ENCODE results near the gene CCDC201.

Gene CCDC201, protein sequence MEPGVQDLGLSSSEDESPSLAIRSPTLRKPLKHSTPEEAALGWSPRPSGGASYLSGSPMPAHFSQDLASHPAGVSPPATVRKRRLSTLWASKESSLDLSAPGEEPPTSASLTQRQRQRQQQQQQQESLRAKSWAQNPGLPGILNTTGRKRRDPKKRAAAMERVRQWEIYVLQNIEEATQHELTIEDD

DNA sequence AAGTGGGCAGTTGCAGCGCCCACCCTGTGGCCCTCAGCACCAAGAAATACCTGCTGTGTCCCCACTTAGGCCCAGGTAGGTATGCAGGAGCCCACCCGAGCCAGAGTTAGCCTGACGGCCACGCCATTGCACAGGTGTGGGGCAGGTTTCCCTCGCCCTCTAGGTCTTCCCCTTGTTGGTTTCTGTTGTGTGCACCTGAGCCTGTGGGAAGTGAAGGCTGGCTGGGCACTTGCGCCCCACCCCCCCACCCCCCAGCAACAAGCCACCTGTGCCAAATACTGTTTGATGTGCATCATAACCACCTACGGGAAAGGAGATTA is at the start of gene CCDC201:
Gene CCDC201 (minus strand): TSS at position 48 of the 320 bp plus-strand sequence. CDS start 75 bp downstream, outside the sequence.
- no peak for DNase-seq

DNA sequence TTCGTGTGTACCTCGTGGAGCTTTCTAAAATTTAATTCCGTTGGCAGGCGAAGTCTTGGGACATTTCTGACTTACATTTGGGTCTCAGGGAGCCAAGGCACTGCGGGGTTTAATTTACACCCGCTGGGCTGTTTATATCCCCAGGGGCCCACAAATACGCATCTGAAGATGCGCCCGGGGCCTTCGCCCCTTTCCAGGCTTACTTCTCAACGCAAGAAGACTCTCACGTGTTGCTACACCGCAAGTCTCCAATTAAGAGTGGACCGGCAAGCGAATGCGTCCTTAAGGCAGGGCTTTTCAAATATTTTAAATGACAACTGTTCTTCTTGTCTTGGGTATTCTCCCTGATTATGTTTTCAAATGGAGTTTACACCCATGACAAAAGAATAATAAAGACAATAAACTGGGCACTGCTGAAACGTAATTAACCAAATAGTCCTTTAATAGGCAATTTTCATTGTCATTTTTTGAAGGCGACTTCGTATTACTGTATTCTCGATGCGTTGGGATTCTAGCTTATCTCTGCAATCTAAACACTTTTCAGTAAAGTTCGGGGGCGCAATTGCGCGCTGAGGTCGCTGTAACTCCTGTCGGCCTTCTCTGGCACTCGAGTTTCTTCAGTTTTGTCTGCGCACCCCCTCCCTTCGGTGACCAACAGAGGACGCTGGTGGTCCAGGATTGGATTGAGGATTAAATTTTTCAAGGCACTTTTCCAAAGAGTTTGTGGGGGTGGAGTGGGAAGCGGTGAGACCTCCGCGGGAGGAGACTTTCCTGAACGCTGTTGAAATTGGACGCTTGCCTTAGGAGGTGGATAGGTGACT is 49.0 kb upstream of the CCDC201 start:
- no peak for DNase-seq

DNA sequence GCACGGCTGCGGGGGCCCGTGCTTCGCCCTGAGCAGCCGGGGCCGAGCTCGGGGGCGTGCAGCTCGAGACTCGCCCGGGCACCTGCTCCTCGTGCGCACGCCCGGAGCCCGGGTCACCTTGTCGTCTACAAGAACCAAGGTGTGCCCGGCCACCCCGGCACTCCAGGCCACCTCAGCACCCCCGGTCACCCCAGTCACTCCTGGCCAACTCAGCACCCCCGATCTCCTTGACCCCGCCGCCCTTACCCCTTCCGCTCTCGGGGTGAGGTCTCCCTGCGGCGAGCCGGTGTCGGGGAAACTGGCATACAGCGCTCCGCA is 48.5 kb upstream of the CCDC201 start:
- no peak for DNase-seq

DNA sequence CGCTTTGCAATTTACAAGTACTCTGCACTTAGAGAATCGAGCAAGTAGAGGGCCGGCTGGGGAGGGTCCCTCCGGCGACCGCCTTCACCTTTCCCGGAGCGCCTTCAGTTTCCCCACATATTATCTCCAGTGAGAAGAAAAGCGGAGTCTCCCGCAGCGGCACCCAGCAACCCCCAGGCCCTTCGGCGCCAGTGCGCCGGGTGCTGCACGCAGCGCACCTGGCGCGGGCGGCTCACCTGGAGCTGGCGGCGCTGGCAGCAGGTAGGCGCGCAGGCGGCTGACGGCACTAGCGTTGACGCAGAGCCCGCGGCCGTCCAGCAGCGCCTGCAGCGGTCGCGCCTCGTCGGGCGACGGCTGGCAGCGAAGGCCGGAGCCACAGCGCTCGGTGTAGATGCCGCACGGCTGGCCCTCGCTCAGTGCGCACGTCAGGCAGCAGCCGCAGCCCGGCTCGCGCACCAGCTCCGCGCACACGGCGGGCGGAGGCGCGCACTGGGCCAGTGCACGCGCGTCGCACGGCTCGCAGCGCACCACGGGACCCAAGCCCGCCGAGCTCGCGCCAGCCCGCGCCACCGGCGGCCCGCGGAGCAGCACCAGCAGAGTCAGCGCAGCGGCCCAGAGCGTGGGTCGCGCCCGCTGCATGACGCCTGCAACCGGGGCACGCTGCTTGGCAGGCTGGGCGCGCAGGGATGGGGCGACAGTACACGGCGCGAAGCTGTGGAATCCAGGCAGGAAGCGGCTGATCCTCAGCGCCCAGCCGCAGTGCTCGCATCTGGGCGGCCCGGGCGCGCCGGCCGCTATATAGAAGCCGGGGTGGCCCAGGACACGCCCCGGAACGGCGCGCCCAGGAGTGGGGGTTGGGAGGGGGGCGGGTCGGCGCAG is 47.9 kb upstream of the CCDC201 start, which contains the start of gene IGFBP3:
Gene IGFBP3 (minus strand): TSS at position 771 of the 879 bp plus-strand sequence. CDS start 132 bp downstream, at position 639.
- no peak for DNase-seq

DNA sequence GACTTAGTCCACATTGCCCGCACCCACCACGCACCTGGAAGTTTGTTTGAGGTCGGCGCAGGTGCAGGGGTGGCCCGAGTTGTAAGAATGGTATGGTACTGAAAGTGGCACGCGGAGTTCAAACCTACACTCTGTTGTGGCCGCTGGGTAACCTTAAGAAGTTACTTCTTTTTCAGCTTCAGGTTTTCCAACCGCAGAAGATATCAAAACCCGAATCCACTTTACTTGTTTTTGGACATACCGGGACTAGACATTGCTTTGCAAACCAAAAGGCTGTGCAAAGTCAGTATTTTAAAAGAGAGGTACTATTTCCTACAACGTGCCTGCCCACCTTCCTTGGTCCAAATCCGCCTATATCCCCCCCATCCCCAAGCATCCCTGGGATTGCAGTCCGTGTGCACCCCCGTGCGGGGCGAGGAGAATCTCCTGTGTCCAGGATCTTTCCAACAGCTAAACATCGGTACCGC is 47.1 kb upstream of the CCDC201 start:
- no peak for DNase-seq

DNA sequence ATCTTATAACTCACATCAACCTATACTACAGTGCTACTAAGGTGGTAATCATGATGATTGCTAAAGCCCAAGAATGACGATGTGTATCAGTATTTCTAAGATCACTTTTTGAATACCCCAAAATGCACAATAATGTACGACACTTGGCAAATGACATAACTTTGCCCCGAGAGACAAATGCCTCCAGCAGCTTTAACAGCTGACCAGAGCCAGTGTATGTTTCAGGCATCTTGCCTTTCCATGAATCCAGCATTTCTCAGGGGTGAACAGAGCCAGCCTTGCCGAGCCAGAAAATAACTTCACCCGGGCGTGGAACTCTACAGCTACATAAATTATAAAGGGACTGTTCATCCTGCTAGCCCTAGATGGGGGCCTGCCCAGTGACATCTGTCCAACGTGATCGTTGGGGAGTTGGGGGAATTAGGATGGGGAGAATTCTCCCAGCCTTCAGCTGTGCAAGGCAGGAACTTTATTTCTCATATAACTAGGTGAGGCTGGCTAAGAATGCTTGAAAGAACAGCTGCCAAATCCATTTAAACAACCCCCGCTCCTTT is 46.4 kb upstream of the CCDC201 start:
- no peak for DNase-seq

DNA sequence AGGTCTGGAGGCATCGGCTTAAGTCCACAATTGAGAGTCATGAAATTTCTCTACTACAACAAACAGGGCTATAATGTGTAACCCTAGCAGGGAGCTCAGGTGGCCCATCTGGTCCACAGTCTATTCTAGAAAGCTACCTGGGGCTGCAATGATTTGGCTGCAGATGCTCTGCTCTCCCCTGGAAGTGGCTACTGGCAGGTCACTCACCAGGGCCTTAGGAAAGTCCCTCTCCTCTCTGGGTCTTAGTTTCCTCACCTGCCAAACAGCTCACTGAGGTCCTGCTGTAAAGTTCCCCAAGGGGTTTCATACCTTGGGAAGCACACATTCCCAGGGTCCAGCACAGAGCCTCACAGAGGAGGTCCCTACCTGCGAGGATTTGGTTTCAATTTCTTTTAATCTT is 45.7 kb upstream of the CCDC201 start:
- DNase-seq: no peak

DNA sequence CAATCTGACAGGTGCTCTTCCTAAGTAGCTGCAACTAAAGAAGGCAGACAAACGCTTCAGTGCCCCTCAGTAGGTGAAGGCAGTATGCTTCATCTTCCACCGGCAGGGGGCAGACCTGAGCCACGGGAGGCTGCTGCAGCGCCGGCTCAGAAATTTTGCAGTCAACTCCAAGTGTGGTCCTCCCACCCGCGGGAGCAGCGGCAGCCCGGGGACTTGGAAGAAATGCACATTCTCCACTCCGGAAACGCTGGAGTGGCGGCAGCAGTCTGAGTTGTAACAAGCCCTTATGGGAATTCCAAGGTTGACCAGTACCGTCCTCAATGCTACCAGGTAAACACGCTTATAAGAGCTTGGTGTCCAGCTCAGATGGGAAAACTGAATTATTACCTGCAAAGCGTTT is 44.8 kb upstream of the CCDC201 start:
- peak; percentile 35 to 41 for DNase-seq

DNA sequence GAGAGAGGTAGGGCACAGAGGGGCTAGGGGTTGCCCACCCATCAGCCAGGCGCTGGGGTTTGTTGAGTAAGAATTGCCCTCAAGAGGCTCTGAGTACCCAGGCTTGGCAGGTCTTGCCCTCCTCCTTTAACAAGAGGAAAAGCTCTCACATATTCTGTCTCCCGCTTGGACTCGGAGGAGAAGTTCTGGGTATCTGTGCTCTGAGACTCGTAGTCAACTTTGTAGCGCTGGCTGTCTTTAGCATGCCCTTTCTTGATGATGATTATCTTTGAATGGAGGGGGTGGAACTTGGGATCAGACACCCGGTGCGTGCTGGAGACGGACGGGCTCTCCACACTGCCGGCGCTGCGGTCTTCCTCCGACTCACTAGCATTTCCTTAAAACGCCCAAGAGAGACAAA is 44.2 kb upstream of the CCDC201 start:
- DNase-seq: no peak

DNA sequence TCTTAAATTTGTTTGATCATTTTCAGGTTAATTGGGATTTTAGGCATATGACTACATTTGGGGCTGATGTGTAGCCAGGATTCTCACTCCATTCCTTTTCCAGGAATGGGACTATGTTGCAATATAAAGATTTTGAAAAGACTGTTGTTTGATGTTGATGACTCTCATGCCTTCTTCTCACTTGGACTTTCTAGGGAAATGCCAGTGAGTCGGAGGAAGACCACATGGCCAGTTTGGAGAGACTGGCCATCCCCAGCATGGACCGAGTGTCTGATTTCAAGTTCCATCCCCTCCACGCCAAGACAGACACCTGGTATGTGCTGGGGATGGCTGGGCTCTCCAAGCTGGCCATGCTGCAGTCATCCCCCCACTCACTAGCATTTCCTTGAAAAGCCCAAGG is 42.7 kb upstream of the CCDC201 start:
- DNase-seq: no peak

DNA sequence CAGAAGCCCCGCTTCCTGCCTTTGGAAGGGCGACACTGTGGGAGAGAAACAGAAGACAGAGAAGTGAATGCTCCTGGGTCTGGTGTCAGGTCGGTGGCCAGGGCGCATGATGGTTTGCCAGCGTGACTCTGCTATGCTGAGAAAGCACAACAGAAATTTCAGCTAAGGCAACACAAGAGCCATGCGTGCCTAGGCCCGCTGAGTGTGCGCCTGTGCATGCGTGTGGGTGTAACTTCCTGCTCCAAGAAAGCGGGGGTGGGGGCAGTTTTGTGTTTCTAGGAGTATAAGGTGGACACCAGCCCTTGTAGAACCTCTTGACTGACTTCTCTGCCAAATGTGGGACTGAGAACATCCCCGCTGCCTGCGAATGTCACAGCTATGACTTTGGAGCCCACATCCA is 42.0 kb upstream of the CCDC201 start:
- no peak for DNase-seq

DNA sequence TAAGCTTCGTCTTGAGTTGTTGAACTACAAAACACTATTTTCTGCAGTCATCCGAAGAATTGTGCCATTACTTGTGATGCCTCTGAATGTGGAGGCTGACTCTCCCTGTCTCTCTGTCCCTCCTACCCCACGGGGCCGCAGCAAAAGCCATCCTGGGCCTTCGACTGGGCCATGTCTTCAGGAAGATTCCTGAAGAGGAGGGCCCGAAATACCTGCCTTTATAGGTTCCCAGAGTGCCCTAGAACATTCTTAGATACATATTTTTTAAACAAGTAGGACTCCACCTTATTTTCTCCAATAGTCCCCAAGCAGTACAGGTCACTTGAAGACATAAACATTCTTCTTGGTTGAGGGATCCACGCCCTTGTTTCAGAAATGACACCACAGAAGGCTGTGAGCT is 40.1 kb upstream of the CCDC201 start:
- DNase-seq: no peak

DNA sequence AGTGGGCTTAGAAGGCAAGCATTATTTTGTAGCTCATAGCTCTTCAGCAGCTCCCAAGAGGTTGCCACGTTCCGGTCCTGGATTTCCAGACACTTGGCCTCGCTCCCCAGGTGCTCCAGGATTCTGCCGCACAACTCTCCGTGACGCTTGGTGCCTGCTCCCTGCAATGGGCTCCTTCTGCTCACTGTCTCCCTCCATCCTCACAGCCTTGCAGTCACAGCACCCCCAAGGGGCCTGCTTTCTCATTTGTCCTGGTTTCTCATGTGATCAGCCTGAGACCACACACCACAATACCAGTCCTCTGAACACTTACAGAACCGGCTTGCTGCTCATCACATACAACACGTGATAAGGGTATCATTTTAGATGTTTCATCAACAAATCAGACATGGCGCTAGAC is 38.4 kb upstream of the CCDC201 start:
- no peak for DNase-seq

DNA sequence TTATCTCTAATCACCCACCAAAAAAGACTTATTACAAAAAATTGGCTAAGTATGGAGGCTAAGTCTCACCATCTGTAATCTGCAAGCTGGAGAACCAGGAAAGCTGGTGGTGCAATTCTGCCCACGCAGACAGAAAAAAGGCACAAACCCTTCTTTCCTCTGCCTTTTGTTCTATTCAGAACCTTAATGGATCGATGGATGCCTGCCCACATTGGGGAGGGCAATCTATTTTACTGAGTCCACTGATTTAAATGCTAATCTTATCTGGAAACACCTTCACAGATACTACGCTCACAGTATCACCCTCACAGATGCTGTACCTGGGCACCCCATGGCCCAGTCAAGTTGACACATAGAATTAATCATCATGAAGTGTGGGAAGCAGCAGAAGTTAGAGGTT is 38.0 kb upstream of the CCDC201 start:
- DNase-seq: no peak

DNA sequence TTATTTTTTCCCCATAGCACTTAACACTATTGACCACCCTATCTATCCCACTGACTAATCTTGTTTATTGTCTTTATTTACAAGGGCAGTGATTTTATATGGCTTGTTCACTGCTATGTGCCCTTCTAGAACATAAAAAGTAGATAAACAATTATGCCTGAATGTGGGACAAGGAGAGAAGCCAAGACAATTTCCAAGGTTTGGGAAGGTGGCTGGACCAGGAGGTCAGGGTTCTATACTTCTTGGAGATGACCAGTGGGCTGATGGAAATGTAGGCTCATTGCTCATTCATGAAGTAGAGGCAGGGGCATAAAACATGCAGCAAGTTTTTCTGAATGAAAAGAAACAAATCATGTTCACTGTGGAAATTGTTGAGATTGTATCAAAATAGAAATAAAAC is 36.7 kb upstream of the CCDC201 start:
- no peak for DNase-seq

DNA sequence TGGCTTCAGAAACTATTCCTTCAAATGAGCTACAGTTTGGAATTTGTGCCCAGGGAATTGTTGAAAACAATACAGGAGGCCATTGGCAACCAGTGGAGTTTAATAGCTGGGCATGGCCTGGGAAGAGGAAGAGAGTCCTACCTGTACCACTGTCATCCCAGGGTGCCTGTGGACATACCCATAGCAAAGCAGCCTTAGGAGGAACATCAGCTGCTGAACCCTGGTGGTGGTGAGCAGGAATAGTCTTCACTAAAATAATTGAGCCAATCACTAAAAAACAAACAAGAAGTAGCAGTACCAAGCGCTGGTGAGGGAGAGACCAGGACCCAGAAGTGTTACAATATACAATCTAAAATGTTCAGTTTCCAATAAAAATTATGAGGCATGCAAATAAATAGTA is 29.9 kb upstream of the CCDC201 start:
- no peak for DNase-seq

DNA sequence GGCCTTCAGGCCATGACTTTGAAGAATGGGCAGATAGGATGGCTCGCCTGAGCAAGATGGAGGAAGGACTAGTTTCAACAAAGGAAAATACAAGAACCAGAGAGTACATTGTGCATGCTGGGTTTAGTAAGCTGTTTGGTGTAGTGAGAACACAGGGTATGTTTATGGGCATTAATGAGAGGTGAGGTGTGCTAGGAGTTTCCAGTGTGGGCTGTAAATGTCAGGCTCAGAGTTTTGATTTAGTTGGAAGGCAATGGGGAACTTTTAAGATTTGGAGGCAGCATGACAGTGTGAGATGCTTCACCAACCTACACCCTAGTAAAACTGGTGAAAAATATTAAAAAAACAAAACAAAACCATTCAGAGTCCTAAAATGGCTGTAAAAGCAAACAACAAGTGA is 28.7 kb upstream of the CCDC201 start:
- DNase-seq: no peak

DNA sequence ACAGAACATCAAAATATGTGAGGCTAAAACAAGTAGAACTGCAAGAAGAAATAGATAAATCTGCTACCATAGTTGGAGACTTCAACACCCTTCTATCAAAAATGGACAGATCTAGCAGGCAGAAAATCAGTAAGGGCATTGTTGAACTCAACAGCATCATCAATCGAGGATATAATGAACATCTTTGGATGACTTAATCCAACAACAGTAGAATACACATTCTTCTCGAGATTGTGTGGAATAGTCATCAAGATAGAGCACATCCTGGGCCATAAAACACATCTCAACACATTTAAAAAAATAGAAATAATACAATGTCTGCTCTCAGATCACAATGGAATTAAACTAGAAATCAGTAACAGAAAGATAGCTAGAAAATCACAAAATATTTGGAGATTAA is 25.3 kb upstream of the CCDC201 start:
- no peak for DNase-seq

DNA sequence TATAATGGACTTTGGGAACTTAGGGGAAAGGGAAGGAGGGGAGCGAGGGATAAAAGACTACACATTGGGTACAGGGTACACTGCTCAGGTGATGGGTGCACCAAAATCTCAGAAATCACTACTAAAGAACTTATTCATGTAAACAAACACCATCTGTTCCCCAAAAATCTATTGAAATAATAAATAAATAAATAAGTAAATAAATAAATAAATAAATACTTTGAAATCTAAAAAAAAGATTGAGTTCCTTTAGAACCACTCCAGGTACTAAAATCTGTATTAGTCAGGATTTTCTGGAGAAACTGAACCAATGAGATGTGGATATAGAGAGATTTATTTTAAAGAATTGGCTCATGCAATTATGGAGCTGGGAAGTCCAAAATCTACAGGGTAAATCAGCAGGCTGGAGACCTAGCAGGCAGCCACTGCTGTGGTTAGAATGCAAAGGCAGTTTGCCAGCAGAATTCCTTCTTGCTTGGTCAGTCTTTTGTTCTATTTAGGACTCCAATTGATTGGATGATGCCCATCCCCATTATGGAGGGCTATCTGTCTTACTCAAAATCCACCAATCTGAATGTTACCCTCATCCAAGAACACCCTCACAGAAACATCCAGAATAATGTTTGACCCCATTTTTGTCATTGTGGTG is 24.3 kb upstream of the CCDC201 start:
- no peak for DNase-seq

DNA sequence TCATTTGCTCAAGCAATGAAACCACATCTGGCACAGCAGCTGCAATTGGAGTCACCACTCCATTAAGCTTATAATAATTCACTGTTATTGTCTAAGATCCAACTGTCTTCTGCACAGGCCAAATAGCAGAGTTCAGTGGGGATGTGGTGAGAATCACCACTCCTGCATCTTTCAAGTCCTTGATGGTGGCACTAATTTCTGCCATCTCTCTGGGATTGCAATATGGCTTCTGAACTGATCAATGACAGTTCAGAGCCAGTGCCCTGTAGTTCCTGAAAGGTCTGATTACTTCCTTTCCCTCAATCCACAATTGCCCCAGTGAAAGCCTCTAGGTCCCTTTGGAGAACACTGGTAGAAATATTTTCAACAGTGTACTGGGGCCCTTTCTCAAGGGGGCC is 21.8 kb upstream of the CCDC201 start:
- DNase-seq: no peak

DNA sequence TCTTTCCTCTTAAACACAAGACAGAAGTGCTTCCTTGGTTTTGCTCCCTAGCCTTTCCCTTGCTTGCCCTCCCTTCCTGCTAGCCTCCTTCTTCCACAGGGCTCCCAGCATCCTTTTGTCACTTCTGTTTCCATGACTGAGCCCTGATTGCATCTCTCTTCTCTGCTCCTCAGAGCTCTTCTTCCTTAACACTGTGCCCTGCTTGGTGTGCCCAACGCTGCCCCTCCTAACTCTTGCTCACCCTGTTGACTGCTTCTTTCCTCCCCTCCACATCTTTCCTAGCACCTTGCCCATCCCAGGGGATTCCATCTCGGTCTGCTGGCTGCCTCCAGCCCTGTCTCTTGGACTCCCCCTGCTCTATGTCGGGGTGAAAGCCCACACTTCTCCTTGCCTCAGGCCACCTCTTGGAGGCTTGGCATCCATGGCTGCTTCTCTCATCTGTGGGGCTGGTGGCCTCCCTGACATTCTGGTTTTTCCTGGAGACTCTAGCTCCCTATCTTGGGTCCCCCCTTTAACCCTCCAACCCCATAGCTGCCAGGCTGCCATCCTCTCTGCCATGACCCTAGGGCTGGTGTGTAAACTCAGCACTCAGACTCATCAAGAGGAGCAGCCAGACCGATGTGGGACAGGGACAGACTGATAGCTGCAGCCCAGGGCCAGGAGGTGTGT is 21.2 kb upstream of the CCDC201 start:
- no peak for DNase-seq

DNA sequence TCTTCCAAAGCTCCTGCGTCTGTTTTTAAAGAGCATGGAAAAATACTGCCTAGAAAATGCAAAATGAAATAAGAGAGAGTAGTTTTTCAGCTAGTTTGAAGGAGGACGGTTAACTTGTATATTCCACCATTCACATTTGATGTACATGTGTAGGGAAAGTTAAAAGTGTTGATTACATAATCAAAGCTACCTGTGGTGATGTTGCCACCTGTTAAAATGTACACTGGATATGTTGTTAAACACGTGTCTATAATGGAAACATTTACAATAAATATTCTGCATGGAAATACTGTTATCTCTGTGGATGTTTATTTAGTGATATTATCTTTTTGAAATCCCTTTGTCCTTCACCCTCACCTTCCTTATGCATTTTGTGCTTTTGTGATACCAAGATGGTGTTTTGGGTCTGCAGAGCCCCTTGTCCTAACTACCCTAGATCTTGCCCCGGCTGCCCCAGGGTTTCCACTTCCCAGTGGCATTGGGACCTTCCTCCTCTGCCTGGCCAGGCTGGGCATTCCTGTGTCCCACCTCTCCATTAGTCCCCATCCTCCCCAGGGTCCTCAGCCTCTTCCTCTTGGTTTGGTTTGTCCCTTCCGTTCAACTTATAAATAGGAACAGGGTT is 20.6 kb upstream of the CCDC201 start:
- no peak for DNase-seq
